Uterus (tissue), 2 donors: ENCODE results near the gene TBC1D5.

Experiments
- CTCF ChIP-seq, 4 experiments: fragments of 200-600 bp in 2 of 4; fragments of 450-650 bp in 2 of 4; sonication (generic) in 2 of 4; IDR thresholded peaks; one replicate each; pipeline ENCODE4 v1.5.1; 2016 to 2019; ENCODE audit warnings: antibody characterized with exemption in 4 of 4, mild to moderate bottlenecking in 2 of 4, moderate library complexity in 1 of 4
- POLR2A ChIP-seq, 2 donors: fragments of 450-650 bp; IDR thresholded peaks; one replicate each; pipeline ENCODE4 v1.6.1; 2016; ENCODE audit warnings: antibody characterized with exemption in 2 of 2, mild to moderate bottlenecking in 1 of 2, moderate library complexity in 1 of 2

GRCh38 chr3:17554078-17554477, 188.4 kb downstream of the TBC1D5 start:
- no peak for TF ChIP-seq CTCF (IDR thresholded peaks at IDR 0.05)
- no peak for TF ChIP-seq POLR2A (IDR thresholded peaks at IDR 0.05)
